Measurements from ENCODE around the gene USP24.

Gene USP24

GRCh38 chr1:55168353-55168752 is 46.8 kb downstream of the USP24 start:
- TF ChIP-seq REST (IDR thresholded peaks at IDR 0.05; ENCODE audit: low read depth) (no peak), CEBPB (IDR thresholded peaks at IDR 0.05) (no peak), RAD21 (IDR thresholded peaks at IDR 0.05; ENCODE audit: low read depth) (no peak), TEAD4 (IDR thresholded peaks at IDR 0.05) (no peak), EP300 (IDR thresholded peaks at IDR 0.05; ENCODE audit: borderline replicate concordance) (no peak), YY1 (IDR thresholded peaks at IDR 0.05; ENCODE audit: low read depth) (no peak), TAF1 (IDR thresholded peaks at IDR 0.05; ENCODE audit: low read depth) (no peak), CREB1 (IDR thresholded peaks at IDR 0.05; ENCODE audit: low read depth) (no peak), USF1 (IDR thresholded peaks at IDR 0.05) (no peak), MAX (IDR thresholded peaks at IDR 0.05) (no peak), TCF12 (IDR thresholded peaks at IDR 0.05; ENCODE audit: low read depth) (no peak), FOXM1 (IDR thresholded peaks at IDR 0.05; ENCODE audit: borderline replicate concordance, low read depth) (no peak), ZBTB7A (IDR thresholded peaks at IDR 0.05; ENCODE audit: low read depth) (no peak), NFIC (IDR thresholded peaks at IDR 0.05) (no peak), EGR1 (IDR thresholded peaks at IDR 0.05) (no peak)

- no peak for TF ChIP-seq USF1 (IDR thresholded peaks at IDR 0.05)
- TF ChIP-seq ZBTB7A (IDR thresholded peaks at IDR 0.05; ENCODE audit: low read depth): no peak
- no peak for TF ChIP-seq REST (IDR thresholded peaks at IDR 0.05; ENCODE audit: low read depth)
- no peak for TF ChIP-seq FOXM1 (IDR thresholded peaks at IDR 0.05; ENCODE audit: borderline replicate concordance, low read depth)
- no peak for TF ChIP-seq TAF1 (IDR thresholded peaks at IDR 0.05; ENCODE audit: low read depth)
Measured at GRCh38 chr1:55167224-55167871, 47.8 kb downstream of the USP24 start.

- TF ChIP-seq TCF12 (IDR thresholded peaks at IDR 0.05; ENCODE audit: low read depth) (no peak), RAD21 (IDR thresholded peaks at IDR 0.05; ENCODE audit: low read depth) (no peak), ZBTB7A (IDR thresholded peaks at IDR 0.05; ENCODE audit: low read depth) (no peak), CREB1 (IDR thresholded peaks at IDR 0.05; ENCODE audit: low read depth) (no peak), FOXM1 (IDR thresholded peaks at IDR 0.05; ENCODE audit: borderline replicate concordance, low read depth) (no peak), TAF1 (IDR thresholded peaks at IDR 0.05; ENCODE audit: low read depth) (no peak), CEBPB (IDR thresholded peaks at IDR 0.05) (no peak), TEAD4 (IDR thresholded peaks at IDR 0.05) (no peak), REST (IDR thresholded peaks at IDR 0.05; ENCODE audit: low read depth) (no peak)
Measured at GRCh38 chr1:55164906-55165305, 50.3 kb downstream of the USP24 start.

- TF ChIP-seq CREB1 (IDR thresholded peaks at IDR 0.05; ENCODE audit: low read depth) (no peak), RAD21 (IDR thresholded peaks at IDR 0.05; ENCODE audit: low read depth) (no peak), MAX (IDR thresholded peaks at IDR 0.05) (no peak)
Measured at GRCh38 chr1:55159571-55159970, 55.6 kb downstream of the USP24 start.

- TF ChIP-seq CREB1 (IDR thresholded peaks at IDR 0.05; ENCODE audit: low read depth) (no peak), REST (IDR thresholded peaks at IDR 0.05; ENCODE audit: low read depth) (no peak), FOXM1 (IDR thresholded peaks at IDR 0.05; ENCODE audit: borderline replicate concordance, low read depth) (no peak), CEBPB (IDR thresholded peaks at IDR 0.05) (no peak), RAD21 (IDR thresholded peaks at IDR 0.05; ENCODE audit: low read depth) (no peak), TAF1 (IDR thresholded peaks at IDR 0.05; ENCODE audit: low read depth) (no peak), TCF12 (IDR thresholded peaks at IDR 0.05; ENCODE audit: low read depth) (no peak), USF1 (IDR thresholded peaks at IDR 0.05) (no peak), EP300 (IDR thresholded peaks at IDR 0.05; ENCODE audit: borderline replicate concordance) (no peak), ZBTB7A (IDR thresholded peaks at IDR 0.05; ENCODE audit: low read depth) (no peak), NFIC (IDR thresholded peaks at IDR 0.05) (no peak), EGR1 (IDR thresholded peaks at IDR 0.05) (no peak), TEAD4 (IDR thresholded peaks at IDR 0.05) (no peak), MAX (IDR thresholded peaks at IDR 0.05) (no peak), YY1 (IDR thresholded peaks at IDR 0.05; ENCODE audit: low read depth) (no peak)
Measured at GRCh38 chr1:55156608-55157007, 58.6 kb downstream of the USP24 start.

Measured in Ishikawa (cell line).